Measurements from ENCODE around the gene THOC5.

The THOC5 gene

DNA sequence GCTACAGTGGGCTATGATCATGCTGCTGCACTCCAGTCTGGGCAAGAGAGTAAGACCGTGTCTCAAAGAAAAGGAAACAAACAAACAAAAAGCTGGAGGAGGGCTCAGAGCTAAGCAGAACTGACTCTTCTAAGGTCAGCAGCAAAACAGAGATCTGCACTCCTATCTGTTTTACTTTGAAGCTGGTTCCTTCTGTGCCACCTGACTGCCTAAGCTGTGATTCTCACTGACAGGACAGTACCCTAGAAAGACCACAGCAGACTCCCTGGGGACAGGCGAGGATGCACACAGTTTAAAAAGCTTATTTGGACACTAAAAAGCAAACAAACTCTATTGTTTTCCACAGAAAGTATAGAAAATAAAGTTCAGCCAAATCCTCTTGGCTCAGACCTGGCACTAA is 43.0 kb downstream of the THOC5 start:
- no peaks in the 10 kb centered on the region for H3K4me1 Mint-ChIP-seq
- H3K27me3 Mint-ChIP-seq (ENCODE audit: low read depth, poor library complexity): no peaks in the 10 kb centered on the region
- TF ChIP-seq, protein P1, sequence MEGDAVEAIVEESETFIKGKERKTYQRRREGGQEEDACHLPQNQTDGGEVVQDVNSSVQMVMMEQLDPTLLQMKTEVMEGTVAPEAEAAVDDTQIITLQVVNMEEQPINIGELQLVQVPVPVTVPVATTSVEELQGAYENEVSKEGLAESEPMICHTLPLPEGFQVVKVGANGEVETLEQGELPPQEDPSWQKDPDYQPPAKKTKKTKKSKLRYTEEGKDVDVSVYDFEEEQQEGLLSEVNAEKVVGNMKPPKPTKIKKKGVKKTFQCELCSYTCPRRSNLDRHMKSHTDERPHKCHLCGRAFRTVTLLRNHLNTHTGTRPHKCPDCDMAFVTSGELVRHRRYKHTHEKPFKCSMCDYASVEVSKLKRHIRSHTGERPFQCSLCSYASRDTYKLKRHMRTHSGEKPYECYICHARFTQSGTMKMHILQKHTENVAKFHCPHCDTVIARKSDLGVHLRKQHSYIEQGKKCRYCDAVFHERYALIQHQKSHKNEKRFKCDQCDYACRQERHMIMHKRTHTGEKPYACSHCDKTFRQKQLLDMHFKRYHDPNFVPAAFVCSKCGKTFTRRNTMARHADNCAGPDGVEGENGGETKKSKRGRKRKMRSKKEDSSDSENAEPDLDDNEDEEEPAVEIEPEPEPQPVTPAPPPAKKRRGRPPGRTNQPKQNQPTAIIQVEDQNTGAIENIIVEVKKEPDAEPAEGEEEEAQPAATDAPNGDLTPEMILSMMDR (IDR thresholded peaks at IDR 0.05): no peak
- H3K27ac Mint-ChIP-seq: no peak overlapping the region
- H3K4me3 Mint-ChIP-seq: no peak overlapping the region
- H3K9me3 Mint-ChIP-seq: no peaks in the 10 kb centered on the region
- DNase-seq: no peak
- H3K36me3 Mint-ChIP-seq (ENCODE audit: low read depth): peaks cover 69% of the 10 kb centered on the region

DNA sequence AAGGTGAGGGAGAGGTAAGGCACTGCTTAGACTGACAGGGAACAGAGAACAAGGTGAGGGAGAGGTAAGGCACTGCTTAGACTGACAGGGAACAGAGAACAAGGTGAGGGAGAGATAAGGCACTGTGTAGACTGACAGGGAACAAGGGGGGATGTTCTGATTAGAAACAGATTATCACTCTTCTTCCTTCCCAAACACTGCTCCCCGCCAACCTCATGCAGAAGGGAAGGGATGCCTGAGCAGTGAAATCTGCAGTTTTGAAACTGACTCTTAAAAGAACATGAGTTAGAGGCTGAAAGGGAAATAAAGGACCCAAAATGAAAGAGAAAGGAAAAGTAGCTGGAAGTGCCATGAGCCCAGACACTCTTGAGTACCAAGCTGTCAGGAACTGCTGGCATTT is 43.7 kb downstream of the THOC5 start:
- Mint-ChIP-seq H3K4me1 (no peaks in the 10 kb centered on the region), H3K4me3 (no peak overlapping the region), H3K9me3 (no peaks in the 10 kb centered on the region), H3K36me3 (ENCODE audit: low read depth) (peaks cover 69% of the 10 kb centered on the region), H3K27me3 (ENCODE audit: low read depth, poor library complexity) (no peaks in the 10 kb centered on the region), H3K27ac (no peak overlapping the region)
- DNase-seq: no peak
- TF ChIP-seq, protein P1 (IDR thresholded peaks at IDR 0.05): no peak

DNA sequence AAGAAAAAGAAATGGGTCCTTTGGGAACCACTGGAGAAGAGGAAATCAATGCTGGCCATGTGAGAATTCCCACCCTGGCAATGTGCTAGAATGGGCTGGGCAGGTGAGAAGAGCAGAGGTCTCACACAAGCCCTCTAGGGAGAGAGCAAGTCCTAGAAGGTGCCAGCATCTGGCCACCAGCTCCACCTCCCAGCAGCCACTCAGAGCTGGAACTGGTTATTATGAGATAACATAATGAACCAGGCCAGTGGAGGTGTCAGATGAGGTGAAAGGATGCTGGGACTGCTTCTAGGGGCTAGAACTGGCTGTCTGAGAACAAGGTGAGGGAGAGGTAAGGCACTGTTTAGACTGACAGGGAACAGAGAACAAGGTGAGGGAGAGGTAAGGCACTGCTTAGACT is 44.3 kb downstream of the THOC5 start:
- DNase-seq: no peak
- H3K36me3 Mint-ChIP-seq (ENCODE audit: low read depth): peaks cover 69% of the 10 kb centered on the region

DNA sequence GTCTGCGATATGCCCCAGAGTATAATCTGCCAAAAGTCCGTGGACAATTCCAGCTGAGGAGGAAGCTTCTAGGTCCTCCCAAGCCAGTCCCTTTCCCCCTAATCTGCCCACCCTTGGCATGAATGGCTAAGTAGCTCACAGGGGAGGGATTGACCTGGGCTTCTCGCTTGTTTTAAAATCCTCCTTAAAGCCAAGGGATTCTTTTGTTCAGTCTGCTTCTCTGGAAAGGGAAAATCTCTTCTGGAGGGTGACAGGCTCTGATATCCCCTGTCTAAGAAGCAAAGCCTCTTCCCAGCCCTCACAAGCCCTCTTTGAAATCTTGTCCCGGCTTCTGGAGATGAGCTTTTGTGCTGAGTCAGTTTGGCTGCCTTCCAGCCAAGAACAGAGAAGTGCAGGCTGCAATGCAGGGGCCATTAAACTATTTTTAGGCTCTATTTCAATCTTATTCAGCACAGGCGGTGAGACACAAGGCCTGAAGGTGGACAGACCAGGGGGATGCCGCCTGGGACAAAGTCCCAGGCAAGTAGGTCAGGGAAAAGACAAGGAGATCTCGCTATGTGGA is 49.7 kb downstream of the THOC5 start:
- Mint-ChIP-seq H3K9me3 (no peaks in the 10 kb centered on the region), H3K4me1 (peaks cover 3% of the 10 kb centered on the region), H3K27me3 (ENCODE audit: low read depth, poor library complexity) (no peaks in the 10 kb centered on the region), H3K36me3 (ENCODE audit: low read depth) (peaks cover 51% of the 10 kb centered on the region), H3K27ac (peak overlapping the region; percentile 98), H3K4me3 (no peak overlapping the region)
- DNase-seq: no peak
- TF ChIP-seq, protein P1 (IDR thresholded peaks at IDR 0.05): no peak

More for the DNA sequence above, 44.3 kb downstream of the THOC5 start:
- Mint-ChIP-seq H3K9me3 (no peaks in the 10 kb centered on the region), H3K4me3 (no peak overlapping the region), H3K27me3 (ENCODE audit: low read depth, poor library complexity) (no peaks in the 10 kb centered on the region), H3K4me1 (no peaks in the 10 kb centered on the region), H3K27ac (peak overlapping the region; percentile 40)
- TF ChIP-seq, protein P1 (IDR thresholded peaks at IDR 0.05): no peak

DNA sequence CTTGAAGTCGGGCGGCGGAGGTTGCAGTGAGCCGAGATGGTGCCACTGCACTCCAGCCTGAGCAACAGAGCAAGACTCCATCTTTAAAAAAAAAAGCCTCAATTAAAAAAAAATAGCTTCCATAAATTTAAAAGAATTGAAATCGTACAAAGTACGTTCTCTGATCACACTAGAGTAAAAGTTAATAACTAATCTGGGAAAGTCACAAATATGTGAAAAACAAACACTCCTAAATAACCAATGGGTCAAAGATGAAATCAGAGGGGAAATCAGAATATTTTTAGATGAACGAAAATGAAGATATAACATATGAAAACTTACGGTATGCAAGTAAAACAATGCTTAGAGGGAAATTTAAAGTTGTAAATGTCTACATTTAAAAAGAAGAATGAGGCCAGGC is 53.7 kb downstream of the THOC5 start:
- no peak overlapping the region for H3K27ac Mint-ChIP-seq
- H3K27me3 Mint-ChIP-seq (ENCODE audit: low read depth, poor library complexity): no peaks in the 10 kb centered on the region
- no peak for DNase-seq
- H3K9me3 Mint-ChIP-seq: peaks cover 3% of the 10 kb centered on the region
- H3K4me1 Mint-ChIP-seq: peaks cover 3% of the 10 kb centered on the region
- H3K36me3 Mint-ChIP-seq (ENCODE audit: low read depth): peaks cover 36% of the 10 kb centered on the region
- TF ChIP-seq, protein P1 (IDR thresholded peaks at IDR 0.05): no peak
- no peak overlapping the region for H3K4me3 Mint-ChIP-seq

DNA sequence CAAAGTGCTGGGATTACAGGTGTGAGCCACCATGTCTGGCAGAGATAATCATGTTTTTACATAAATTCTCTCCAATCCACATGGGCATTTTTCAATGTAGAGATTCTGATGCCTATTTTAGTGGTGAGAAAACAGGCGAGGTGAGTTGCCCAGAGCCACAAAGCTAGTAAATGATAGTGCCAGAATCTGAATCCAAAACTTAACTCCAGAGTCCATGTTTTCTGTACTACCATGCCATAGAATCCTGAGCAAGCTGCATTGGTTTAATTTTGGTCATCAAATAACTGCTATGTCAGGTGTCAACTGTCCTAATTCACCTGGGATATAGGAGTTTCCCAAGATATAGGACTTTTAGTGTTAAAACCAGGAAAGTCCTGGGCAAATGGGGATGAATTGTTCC is 59.9 kb downstream of the THOC5 start:
- DNase-seq: no peak
- Mint-ChIP-seq H3K27me3 (ENCODE audit: low read depth, poor library complexity) (peaks cover 8% of the 10 kb centered on the region), H3K27ac (no peak overlapping the region), H3K4me3 (no peak overlapping the region), H3K36me3 (ENCODE audit: low read depth) (peaks cover 48% of the 10 kb centered on the region), H3K9me3 (peaks cover 8% of the 10 kb centered on the region), H3K4me1 (no peaks in the 10 kb centered on the region)
- TF ChIP-seq, protein P1 (IDR thresholded peaks at IDR 0.05): no peak

Data from nephron progenitor cell (in vitro differentiated cells).